GM18520 (cell line): ENCODE data around the gene HPN.
"Not testable (repeated sequence)": the region's sequence is repeated elsewhere in the genome, so short reads cannot be mapped to it uniquely, and the experiment has no call there.

Experiments used
- ATAC-seq: cut with Tn5 transposase; IDR thresholded peaks from one replicate; pipeline ENCODE4 v1.9.1; 2021; ENCODE audit not compliant: unreplicated experiment

HPN gene

GRCh38 chr19:35100588-35101533 lies 59.3 kb downstream of the HPN start:
- ATAC-seq: no peak

- not testable (repeated sequence) for ATAC-seq
These were observed 60.4 kb downstream of the HPN start for GRCh38 chr19:35101949-35102348.

GRCh38 chr19:35103614-35104013 lies 62.1 kb downstream of the HPN start:
- ATAC-seq: not testable (repeated sequence)

GRCh38 chr19:35104361-35104760 lies 62.8 kb downstream of the HPN start:
- no peak for ATAC-seq

- ATAC-seq: no peak
These were observed 63.5 kb downstream of the HPN start for GRCh38 chr19:35105047-35105410.

- ATAC-seq: no peak
These were observed 64.1 kb downstream of the HPN start for GRCh38 chr19:35105411-35106290.

GRCh38 chr19:35106291-35106583 lies 64.7 kb downstream of the HPN start:
- no peak for ATAC-seq

- ATAC-seq: no peak
These were observed 65.5 kb downstream of the HPN start for GRCh38 chr19:35106898-35107541.

GRCh38 chr19:35107545-35107944 lies 66.0 kb downstream of the HPN start:
- ATAC-seq: no peak

GRCh38 chr19:35108730-35109129 lies 67.2 kb downstream of the HPN start:
- no peak for ATAC-seq

GRCh38 chr19:35109395-35110112 lies 68.0 kb downstream of the HPN start:
- no peak for ATAC-seq

GRCh38 chr19:35110974-35111373 lies 69.5 kb downstream of the HPN start:
- ATAC-seq: no peak

GRCh38 chr19:35112995-35113688 lies 71.6 kb downstream of the HPN start:
- no peak for ATAC-seq

- no peak for ATAC-seq
These were observed 73.0 kb downstream of the HPN start for GRCh38 chr19:35114353-35115176.

GRCh38 chr19:35115177-35115951 lies 73.8 kb downstream of the HPN start, which contains the start of gene FXYD3:
FXYD3 (plus strand) TSS chr19:35115823; CDS start chr19:35119377, 3,554 bp downstream.
- no peak for ATAC-seq
